Measurements from ENCODE around the gene FLYWCH2. TPM values are rescaled to one million over a fixed set of nuclear protein-coding genes. Genes with fewer than 3 reads are reported as not detected.

The FLYWCH2 gene
- total and polyA plus RNA-seq, 3 experiments from 2014 or later: 24.0 to 27.2 (median 24.7) TPM

GRCh38 chr16:2839650-2840450 is 43.2 kb upstream of the FLYWCH2 start:
- Histone ChIP-seq H3K9me3 (ENCODE audit: low read length) (no peaks in the 10 kb centered on the region), H3K27me3 (ENCODE audit: insufficient read depth, low read length, poor library complexity, severe bottlenecking) (no peaks in the 10 kb centered on the region), H3K4me3 (ENCODE audit: low read length) (no peak overlapping the region), H3K36me3 (ENCODE audit: insufficient read depth, low read length) (no peaks in the 10 kb centered on the region), H3K27ac (ENCODE audit: low read depth, low read length) (no peak overlapping the region), H3K4me1 (ENCODE audit: insufficient read depth, low read length) (peaks cover 42% of the 10 kb centered on the region)
- Mint-ChIP-seq H3K9me3 (no peaks in the 10 kb centered on the region), H3K27ac (peak overlapping the region in 7 of 8 donors; percentile 47 to 88 (median 77)), H3K27me3 (peaks cover 0 to 5% of the 10 kb centered on the region in 2 donors), H3K4me1 (peaks cover 42 to 55% (median 45%) of the 10 kb centered on the region in 3 donors), H3K36me3 (no peaks in the 10 kb centered on the region), H3K4me3 (peak overlapping the region in 3 of 7 donors; percentile 16 to 74 (median 44))
- peak in 1 of 5 donors; percentile 38 for DNase-seq
- ChIA-PET POLR2A (interaction anchor here (0.6 kb wide), 1 partner anchor 59 kb away, joined by 3 read pairs; no protein-coding TSS in a partner anchor), CTCF (interaction anchor here (1.0 to 3.5 kb wide), 6 partner anchors 14 to 71 kb away, joined by 3 to 51 read pairs (median 4); partner anchors contain the start of gene FLYWCH1)

- no peaks in the 10 kb centered on the region for H3K36me3 Mint-ChIP-seq
- Histone ChIP-seq H3K4me3 (ENCODE audit: low read length) (no peak overlapping the region), H3K27ac (ENCODE audit: low read depth, low read length) (no peak overlapping the region), H3K27me3 (ENCODE audit: insufficient read depth, low read length, poor library complexity, severe bottlenecking) (no peaks in the 10 kb centered on the region), H3K4me1 (ENCODE audit: insufficient read depth, low read length) (peaks cover 42% of the 10 kb centered on the region), H3K36me3 (ENCODE audit: insufficient read depth, low read length) (no peaks in the 10 kb centered on the region), H3K9me3 (ENCODE audit: low read length) (no peaks in the 10 kb centered on the region)
- H3K4me1 Mint-ChIP-seq: peaks cover 53 to 63% (median 54%) of the 10 kb centered on the region in 3 donors
- ChIA-PET CTCF (interaction anchor here (3.5 kb wide), 1 partner anchor 28 kb away, joined by 51 read pairs; no protein-coding TSS in a partner anchor), POLR2A (no interaction called here)
- peak in 1 of 5 donors; percentile 20 for DNase-seq
- peak overlapping the region in 2 of 7 donors; percentile 37 to 84 for H3K4me3 Mint-ChIP-seq
- H3K9me3 Mint-ChIP-seq: no peaks in the 10 kb centered on the region
- peak overlapping the region in 6 of 8 donors; percentile 56 to 96 (median 83) for H3K27ac Mint-ChIP-seq
- peaks cover 1 to 5% of the 10 kb centered on the region in 2 donors for H3K27me3 Mint-ChIP-seq
Observed at GRCh38 chr16:2840914-2841313, 42.1 kb upstream of the FLYWCH2 start.

- H3K4me3 Mint-ChIP-seq: peak overlapping the region in 5 of 7 donors; percentile 70 to 88 (median 78)
- Histone ChIP-seq H3K4me1 (ENCODE audit: insufficient read depth, low read length) (peaks cover 42% of the 10 kb centered on the region), H3K27me3 (ENCODE audit: insufficient read depth, low read length, poor library complexity, severe bottlenecking) (no peaks in the 10 kb centered on the region), H3K9me3 (ENCODE audit: low read length) (no peaks in the 10 kb centered on the region), H3K36me3 (ENCODE audit: insufficient read depth, low read length) (no peaks in the 10 kb centered on the region), H3K4me3 (ENCODE audit: low read length) (peak overlapping the region; percentile 52), H3K27ac (ENCODE audit: low read depth, low read length) (peak overlapping the region; percentile 58)
- CTCF ChIA-PET: interaction anchor here (4.7 kb wide), 1 partner anchor 26 kb away, joined by 18 read pairs; no protein-coding TSS in a partner anchor
- H3K36me3 Mint-ChIP-seq: no peaks in the 10 kb centered on the region
- DNase-seq: no peak
- peak overlapping the region; percentile 59 to 99 (median 98) for H3K27ac Mint-ChIP-seq
- H3K9me3 Mint-ChIP-seq: no peaks in the 10 kb centered on the region
- POLR2A ChIA-PET: no interaction called here
- H3K4me1 Mint-ChIP-seq: peaks cover 62 to 72% (median 62%) of the 10 kb centered on the region in 3 donors
- H3K27me3 Mint-ChIP-seq: peaks cover 1 to 4% of the 10 kb centered on the region in 2 donors
Observed at GRCh38 chr16:2841606-2842339, 41.2 kb upstream of the FLYWCH2 start.

GRCh38 chr16:2842340-2843000 is 40.5 kb upstream of the FLYWCH2 start:
- no peaks in the 10 kb centered on the region for H3K36me3 ChIP-seq (ENCODE audit: insufficient read depth, low read length)
- peak overlapping the region; percentile 58 for H3K27ac ChIP-seq (ENCODE audit: low read depth, low read length)
- ChIA-PET CTCF (interaction anchor here (4.7 kb wide), 1 partner anchor 26 kb away, joined by 18 read pairs; no protein-coding TSS in a partner anchor), POLR2A (no interaction called here)
- peak overlapping the region; percentile 83 to 99 (median 98) for H3K27ac Mint-ChIP-seq
- DNase-seq: peak; percentile 52 to 76 (median 65)
- H3K36me3 Mint-ChIP-seq: no peaks in the 10 kb centered on the region
- H3K4me1 ChIP-seq (ENCODE audit: insufficient read depth, low read length): peaks cover 42% of the 10 kb centered on the region
- no peaks in the 10 kb centered on the region for H3K9me3 ChIP-seq (ENCODE audit: low read length)
- peak overlapping the region; percentile 40 to 88 (median 78) for H3K4me3 Mint-ChIP-seq
- peaks cover 65 to 76% (median 67%) of the 10 kb centered on the region in 3 donors for H3K4me1 Mint-ChIP-seq
- H3K9me3 Mint-ChIP-seq: no peaks in the 10 kb centered on the region
- H3K27me3 ChIP-seq (ENCODE audit: insufficient read depth, low read length, poor library complexity, severe bottlenecking): no peaks in the 10 kb centered on the region
- H3K4me3 ChIP-seq (ENCODE audit: low read length): peak overlapping the region; percentile 52
- H3K27me3 Mint-ChIP-seq: peaks cover 0 to 1% of the 10 kb centered on the region in 2 donors

GRCh38 chr16:2843526-2843925 is 39.5 kb upstream of the FLYWCH2 start:
- H3K36me3 Mint-ChIP-seq: no peaks in the 10 kb centered on the region
- Histone ChIP-seq H3K27me3 (ENCODE audit: insufficient read depth, low read length, poor library complexity, severe bottlenecking) (no peaks in the 10 kb centered on the region), H3K9me3 (ENCODE audit: low read length) (no peaks in the 10 kb centered on the region), H3K36me3 (ENCODE audit: insufficient read depth, low read length) (no peaks in the 10 kb centered on the region), H3K27ac (ENCODE audit: low read depth, low read length) (no peak overlapping the region), H3K4me3 (ENCODE audit: low read length) (no peak overlapping the region), H3K4me1 (ENCODE audit: insufficient read depth, low read length) (peaks cover 42% of the 10 kb centered on the region)
- ChIA-PET CTCF (interaction anchor here (4.7 kb wide), 1 partner anchor 25 kb away, joined by 18 read pairs; no protein-coding TSS in a partner anchor), POLR2A (no interaction called here)
- DNase-seq: no peak
- peaks cover 0 to 1% of the 10 kb centered on the region in 2 donors for H3K27me3 Mint-ChIP-seq
- no peaks in the 10 kb centered on the region for H3K9me3 Mint-ChIP-seq
- peak overlapping the region in 2 of 7 donors; percentile 14 to 29 for H3K4me3 Mint-ChIP-seq
- peak overlapping the region in 7 of 8 donors; percentile 26 to 98 (median 61) for H3K27ac Mint-ChIP-seq
- H3K4me1 Mint-ChIP-seq: peaks cover 60 to 72% (median 62%) of the 10 kb centered on the region in 3 donors

- POLR2A ChIA-PET: no interaction called here
Observed at GRCh38 chr16:2845116-2845515, 37.9 kb upstream of the FLYWCH2 start.

GRCh38 chr16:2846511-2847310 is 36.3 kb upstream of the FLYWCH2 start:
- Mint-ChIP-seq H3K27me3 (peaks cover 1 to 8% of the 10 kb centered on the region in 2 donors), H3K9me3 (no peaks in the 10 kb centered on the region), H3K27ac (peak overlapping the region; percentile 4 to 96 (median 87)), H3K36me3 (no peaks in the 10 kb centered on the region), H3K4me3 (peak overlapping the region in 6 of 7 donors; percentile 7 to 75 (median 48)), H3K4me1 (peaks cover 44 to 52% (median 46%) of the 10 kb centered on the region in 3 donors)
- POLR2A ChIA-PET: no interaction called here
- CTCF ChIA-PET: interaction anchor here (4.7 kb wide), 1 partner anchor 22 kb away, joined by 18 read pairs; no protein-coding TSS in a partner anchor
- Histone ChIP-seq H3K36me3 (ENCODE audit: insufficient read depth, low read length) (no peaks in the 10 kb centered on the region), H3K4me1 (ENCODE audit: insufficient read depth, low read length) (peaks cover 11% of the 10 kb centered on the region), H3K27me3 (ENCODE audit: insufficient read depth, low read length, poor library complexity, severe bottlenecking) (no peaks in the 10 kb centered on the region), H3K9me3 (ENCODE audit: low read length) (no peaks in the 10 kb centered on the region), H3K4me3 (ENCODE audit: low read length) (no peak overlapping the region), H3K27ac (ENCODE audit: low read depth, low read length) (no peak overlapping the region)
- peak in 1 of 5 donors; percentile 45 for DNase-seq

More at GRCh38 chr16:2845116-2845515, 37.9 kb upstream of the FLYWCH2 start:
- H3K36me3 ChIP-seq (ENCODE audit: insufficient read depth, low read length): no peaks in the 10 kb centered on the region
- H3K4me3 ChIP-seq (ENCODE audit: low read length): no peak overlapping the region
- peaks cover 27% of the 10 kb centered on the region for H3K4me1 ChIP-seq (ENCODE audit: insufficient read depth, low read length)
- Mint-ChIP-seq H3K27me3 (peaks cover 1 to 8% of the 10 kb centered on the region in 2 donors), H3K36me3 (no peaks in the 10 kb centered on the region), H3K27ac (peak overlapping the region in 7 of 8 donors; percentile 44 to 96 (median 83)), H3K9me3 (no peaks in the 10 kb centered on the region), H3K4me3 (peak overlapping the region in 2 of 7 donors; percentile 6 to 48), H3K4me1 (peaks cover 52 to 60% (median 56%) of the 10 kb centered on the region in 3 donors)
- H3K27ac ChIP-seq (ENCODE audit: low read depth, low read length): no peak overlapping the region
- DNase-seq: no peak
- CTCF ChIA-PET: interaction anchor here (1.3 to 4.7 kb wide), 2 partner anchors 9 to 23 kb away, joined by 6 to 18 read pairs; no protein-coding TSS in a partner anchor
- H3K27me3 ChIP-seq (ENCODE audit: insufficient read depth, low read length, poor library complexity, severe bottlenecking): no peaks in the 10 kb centered on the region
- no peaks in the 10 kb centered on the region for H3K9me3 ChIP-seq (ENCODE audit: low read length)

All from CD8-positive, alpha-beta memory T cell (primary cell).